Measurements from ENCODE around the gene SLC7A8.
A peak's percentile ranks its signal among the peaks of the same experiment; 100 is the strongest.
"Not testable (repeated sequence)": the region's sequence is repeated elsewhere in the genome, so short reads cannot be mapped to it uniquely, and the experiment has no call there.

Gene SLC7A8

DNA sequence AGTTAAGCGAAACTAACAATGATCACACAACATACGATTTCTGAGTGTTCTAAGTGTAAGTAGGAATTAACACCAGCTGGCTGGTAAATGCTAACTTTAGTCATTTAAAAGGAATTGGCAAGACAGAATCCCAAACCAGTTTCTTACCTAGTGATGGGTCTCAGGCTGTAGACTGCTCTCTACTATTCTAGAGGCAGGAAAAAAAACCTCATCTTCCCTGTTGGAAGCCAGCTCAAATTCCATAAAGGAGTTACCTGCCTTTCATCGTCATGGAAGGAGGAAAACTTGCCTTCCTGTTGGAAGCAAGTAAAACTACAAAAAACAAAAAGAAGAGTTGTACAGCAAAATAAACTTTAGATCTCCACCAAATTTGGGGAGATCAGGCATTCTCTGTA lies 23.7 kb upstream of the SLC7A8 start:
- no peaks in the 10 kb centered on the region for H3K36me3 ChIP-seq (ENCODE audit: control insufficient read depth, insufficient read depth, low read length)
- peak overlapping the region; percentile 51 for H3K4me3 ChIP-seq (ENCODE audit: low read depth, low read length)
- peak overlapping the region; percentile 81 for H3K27ac ChIP-seq (ENCODE audit: low read depth, low read length)
- H3K4me1 ChIP-seq (ENCODE audit: control insufficient read depth, insufficient read depth, low read length) = peaks cover 25% of the 10 kb centered on the region
- no peaks in the 10 kb centered on the region for H3K27me3 ChIP-seq (ENCODE audit: control insufficient read depth, insufficient read depth, low read length)
- H3K9me3 ChIP-seq (ENCODE audit: control insufficient read depth, insufficient read depth, low read length) = no peaks in the 10 kb centered on the region
- H3K9ac ChIP-seq (ENCODE audit: low read depth, low read length) = peak overlapping the region; percentile 37

DNA sequence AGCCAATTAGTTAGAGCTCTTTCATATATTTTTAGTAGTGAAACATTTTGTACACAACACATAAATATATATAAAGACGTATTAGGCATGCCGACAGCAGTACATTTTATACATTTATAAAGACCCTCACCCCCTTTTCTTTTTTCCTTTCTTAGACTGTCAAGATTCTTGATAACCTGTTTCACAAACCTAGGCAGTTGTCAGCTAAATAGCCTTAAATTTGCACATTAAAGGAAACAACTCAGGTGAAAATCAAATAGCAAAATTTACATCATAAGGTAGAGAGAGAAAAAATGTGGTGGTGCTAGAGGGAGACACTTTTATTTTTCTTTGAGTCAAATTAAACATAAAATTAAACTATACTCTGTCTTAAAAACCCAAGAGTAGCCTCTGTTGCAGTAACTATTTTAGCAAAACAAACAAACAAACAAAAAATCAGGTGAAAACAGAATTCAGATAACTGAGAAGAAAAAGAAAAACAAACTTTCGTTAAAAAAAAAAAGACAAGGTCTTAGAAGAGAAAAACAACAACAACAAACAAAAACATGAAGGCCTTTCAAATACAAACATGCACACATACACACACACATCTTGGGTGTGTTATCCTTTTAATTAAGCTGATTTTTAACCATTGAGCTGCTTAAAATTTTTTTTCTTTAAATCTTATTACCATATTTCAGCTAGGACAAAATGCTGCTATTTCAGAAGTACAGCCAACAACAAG lies 23.1 kb upstream of the SLC7A8 start:
- peak overlapping the region; percentile 81 for H3K27ac ChIP-seq (ENCODE audit: low read depth, low read length)
- no peaks in the 10 kb centered on the region for H3K9me3 ChIP-seq (ENCODE audit: control insufficient read depth, insufficient read depth, low read length)
- H3K36me3 ChIP-seq (ENCODE audit: control insufficient read depth, insufficient read depth, low read length) = no peaks in the 10 kb centered on the region
- no peaks in the 10 kb centered on the region for H3K27me3 ChIP-seq (ENCODE audit: control insufficient read depth, insufficient read depth, low read length)
- H3K4me1 ChIP-seq (ENCODE audit: control insufficient read depth, insufficient read depth, low read length) = peaks cover 25% of the 10 kb centered on the region
- peak overlapping the region; percentile 37 for H3K9ac ChIP-seq (ENCODE audit: low read depth, low read length)
- H3K4me3 ChIP-seq (ENCODE audit: low read depth, low read length) = peak overlapping the region; percentile 51

DNA sequence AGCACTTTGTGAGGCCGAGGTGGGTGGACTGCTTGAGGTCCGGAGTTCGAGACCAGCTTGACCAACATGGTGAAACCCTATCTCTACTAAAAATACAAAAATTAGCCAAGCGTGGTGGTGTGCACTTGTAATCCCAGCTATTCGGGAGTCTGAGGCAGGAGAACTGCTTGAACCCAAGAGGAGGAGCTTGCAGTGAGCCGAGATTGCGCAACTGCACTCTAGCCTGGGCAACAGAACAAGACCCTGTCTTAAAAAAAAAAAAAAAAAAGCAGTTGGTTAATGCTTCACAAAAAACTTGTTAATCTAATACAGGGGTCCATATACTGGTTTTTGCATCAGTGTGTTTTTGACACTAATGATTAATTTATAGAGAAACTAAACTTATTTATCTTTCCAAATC lies 18.5 kb upstream of the SLC7A8 start:
- no peaks in the 10 kb centered on the region for H3K27me3 ChIP-seq (ENCODE audit: control insufficient read depth, insufficient read depth, low read length)
- no peak overlapping the region for H3K9ac ChIP-seq (ENCODE audit: low read depth, low read length)
- H3K9me3 ChIP-seq (ENCODE audit: control insufficient read depth, insufficient read depth, low read length) = no peaks in the 10 kb centered on the region
- no peak overlapping the region for H3K4me3 ChIP-seq (ENCODE audit: low read depth, low read length)
- H3K27ac ChIP-seq (ENCODE audit: low read depth, low read length) = no peak overlapping the region
- H3K36me3 ChIP-seq (ENCODE audit: control insufficient read depth, insufficient read depth, low read length) = no peaks in the 10 kb centered on the region
- H3K4me1 ChIP-seq (ENCODE audit: control insufficient read depth, insufficient read depth, low read length) = peaks cover 24% of the 10 kb centered on the region

DNA sequence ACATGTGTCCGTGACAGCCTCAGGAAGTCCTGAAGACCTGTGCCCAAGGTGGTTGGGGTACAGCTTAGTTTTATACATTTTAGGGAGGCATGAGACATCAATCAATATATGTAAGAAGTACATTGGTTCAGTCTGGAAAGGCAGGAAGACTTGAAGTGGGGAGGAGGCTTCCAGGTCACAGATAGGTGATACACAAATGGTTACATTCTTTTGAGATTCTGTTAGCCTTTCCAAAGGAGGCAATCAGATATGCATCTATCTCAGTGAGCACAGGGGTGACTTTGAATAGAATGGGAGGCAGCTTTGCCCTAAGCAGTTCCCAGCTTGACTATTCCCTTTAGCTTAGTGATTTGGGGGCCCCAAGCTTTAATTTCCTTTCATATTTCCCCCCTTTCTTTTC lies 15.7 kb upstream of the SLC7A8 start:
- H3K9me3 ChIP-seq (ENCODE audit: control insufficient read depth, insufficient read depth, low read length); H3K27ac ChIP-seq (ENCODE audit: low read depth, low read length); H3K9ac ChIP-seq (ENCODE audit: low read depth, low read length); H3K27me3 ChIP-seq (ENCODE audit: control insufficient read depth, insufficient read depth, low read length); H3K4me3 ChIP-seq (ENCODE audit: low read depth, low read length); H3K36me3 ChIP-seq (ENCODE audit: control insufficient read depth, insufficient read depth, low read length): not testable (repeated sequence)
- peaks cover 14% of the 10 kb centered on the region for H3K4me1 ChIP-seq (ENCODE audit: control insufficient read depth, insufficient read depth, low read length)

DNA sequence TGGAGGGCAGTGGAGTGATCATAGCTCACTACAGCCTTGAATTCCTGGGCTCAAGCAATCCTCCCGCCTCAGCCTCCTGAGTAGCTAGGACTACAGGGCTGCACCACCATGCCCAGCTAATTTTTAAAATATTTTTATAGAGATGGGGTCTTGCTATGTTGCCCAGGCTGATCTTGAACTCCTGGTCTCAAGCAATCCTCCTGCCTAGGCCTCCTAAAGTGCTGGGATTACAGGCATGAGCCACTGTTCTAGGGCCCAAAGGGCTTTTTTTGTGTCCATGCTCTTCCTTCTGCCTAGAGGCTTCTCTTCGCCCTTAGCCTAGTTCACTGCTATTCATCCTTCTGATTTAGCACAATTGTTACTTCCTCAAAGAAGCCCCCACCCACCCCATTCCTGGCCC lies 13.0 kb upstream of the SLC7A8 start:
- H3K36me3 ChIP-seq (ENCODE audit: control insufficient read depth, insufficient read depth, low read length); H3K4me3 ChIP-seq (ENCODE audit: low read depth, low read length); H3K27ac ChIP-seq (ENCODE audit: low read depth, low read length); H3K9ac ChIP-seq (ENCODE audit: low read depth, low read length); H3K9me3 ChIP-seq (ENCODE audit: control insufficient read depth, insufficient read depth, low read length); H3K27me3 ChIP-seq (ENCODE audit: control insufficient read depth, insufficient read depth, low read length): not testable (repeated sequence)
- peaks cover 14% of the 10 kb centered on the region for H3K4me1 ChIP-seq (ENCODE audit: control insufficient read depth, insufficient read depth, low read length)

DNA sequence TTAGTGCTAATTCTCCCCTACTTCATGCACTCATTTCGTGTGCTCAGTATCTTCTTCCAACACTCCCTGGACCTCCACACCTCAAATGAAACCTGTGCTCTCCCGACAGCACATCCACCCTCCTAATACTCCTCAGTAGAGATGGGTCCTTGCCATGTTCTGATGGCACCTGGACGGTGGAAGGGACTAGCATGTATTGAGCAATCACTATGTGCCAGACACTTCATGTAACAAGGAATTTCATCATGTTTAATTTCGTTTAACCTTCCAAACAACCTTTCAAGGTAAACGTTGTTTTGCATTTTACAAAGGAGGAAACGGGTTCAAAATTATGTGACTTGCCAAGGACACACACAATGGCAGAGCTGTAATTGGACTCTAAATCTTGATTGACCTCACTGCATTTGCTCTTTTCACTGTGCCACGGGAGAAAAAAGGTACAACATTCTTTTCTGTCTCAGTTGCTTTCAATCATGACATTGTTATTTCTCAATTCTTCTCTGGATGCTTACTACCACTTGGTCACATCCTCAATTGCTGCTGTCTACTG lies 12.2 kb upstream of the SLC7A8 start:
- Histone ChIP-seq H3K4me1 (ENCODE audit: control insufficient read depth, insufficient read depth, low read length) (peaks cover 14% of the 10 kb centered on the region), H3K9ac (ENCODE audit: low read depth, low read length) (no peak overlapping the region), H3K4me3 (ENCODE audit: low read depth, low read length) (no peak overlapping the region), H3K27me3 (ENCODE audit: control insufficient read depth, insufficient read depth, low read length) (no peaks in the 10 kb centered on the region), H3K27ac (ENCODE audit: low read depth, low read length) (no peak overlapping the region), H3K36me3 (ENCODE audit: control insufficient read depth, insufficient read depth, low read length) (no peaks in the 10 kb centered on the region), H3K9me3 (ENCODE audit: control insufficient read depth, insufficient read depth, low read length) (no peaks in the 10 kb centered on the region)

DNA sequence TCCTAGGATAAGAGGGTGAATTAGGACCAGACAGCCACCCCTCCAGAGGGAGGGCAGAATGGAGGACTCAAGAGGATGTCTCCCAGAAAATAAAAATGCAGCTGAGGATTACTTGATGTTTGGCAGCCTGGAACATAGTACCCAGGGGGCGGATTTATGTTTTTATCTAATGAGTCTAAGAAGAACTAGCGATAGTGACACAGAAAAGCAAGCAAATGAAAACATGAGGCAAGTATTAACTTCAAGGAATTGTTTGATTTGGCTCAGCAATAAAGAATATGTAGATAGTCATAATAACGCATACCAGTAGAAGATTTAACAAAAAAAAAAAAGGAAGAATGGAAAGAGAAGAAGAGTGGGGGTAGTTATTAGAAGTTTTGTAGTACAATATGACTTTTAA lies 10.0 kb upstream of the SLC7A8 start:
- H3K27ac ChIP-seq (ENCODE audit: low read depth, low read length) = no peak overlapping the region
- H3K27me3 ChIP-seq (ENCODE audit: control insufficient read depth, insufficient read depth, low read length) = no peaks in the 10 kb centered on the region
- H3K9ac ChIP-seq (ENCODE audit: low read depth, low read length) = no peak overlapping the region
- peaks cover 3% of the 10 kb centered on the region; the same call in 1 of the 2 replicates for H3K4me1 ChIP-seq (ENCODE audit: control insufficient read depth, insufficient read depth, low read length)
- H3K9me3 ChIP-seq (ENCODE audit: control insufficient read depth, insufficient read depth, low read length) = no peaks in the 10 kb centered on the region
- no peaks in the 10 kb centered on the region for H3K36me3 ChIP-seq (ENCODE audit: control insufficient read depth, insufficient read depth, low read length)
- no peak overlapping the region for H3K4me3 ChIP-seq (ENCODE audit: low read depth, low read length)

DNA sequence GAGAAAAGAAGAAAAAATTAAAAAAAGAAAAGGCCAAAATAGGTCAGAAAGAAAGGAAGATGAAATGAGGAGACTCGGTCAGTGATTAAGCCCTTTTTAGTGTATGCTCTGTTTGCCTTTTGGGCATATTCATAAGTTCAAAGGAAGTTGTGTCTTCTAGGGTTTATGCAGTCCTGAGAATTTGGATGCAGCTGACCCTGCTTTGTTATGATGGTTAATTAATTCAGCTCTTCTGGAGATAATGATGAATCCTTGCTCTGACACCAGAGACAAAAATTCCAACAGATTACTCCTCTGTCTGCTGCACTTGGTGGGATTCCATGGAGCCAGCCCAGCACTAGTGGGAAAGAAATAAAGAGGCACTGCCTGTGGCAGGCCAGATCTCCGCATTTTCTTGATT lies 4.5 kb upstream of the SLC7A8 start:
- H3K4me3 ChIP-seq (ENCODE audit: low read depth, low read length) = no peak overlapping the region
- H3K4me1 ChIP-seq (ENCODE audit: control insufficient read depth, insufficient read depth, low read length) = peaks cover 12% of the 10 kb centered on the region; the same call in 1 of the 2 replicates
- no peaks in the 10 kb centered on the region for H3K36me3 ChIP-seq (ENCODE audit: control insufficient read depth, insufficient read depth, low read length)
- no peak overlapping the region for H3K9ac ChIP-seq (ENCODE audit: low read depth, low read length)
- no peaks in the 10 kb centered on the region for H3K9me3 ChIP-seq (ENCODE audit: control insufficient read depth, insufficient read depth, low read length)
- no peak overlapping the region for H3K27ac ChIP-seq (ENCODE audit: low read depth, low read length)
- H3K27me3 ChIP-seq (ENCODE audit: control insufficient read depth, insufficient read depth, low read length) = no peaks in the 10 kb centered on the region

DNA sequence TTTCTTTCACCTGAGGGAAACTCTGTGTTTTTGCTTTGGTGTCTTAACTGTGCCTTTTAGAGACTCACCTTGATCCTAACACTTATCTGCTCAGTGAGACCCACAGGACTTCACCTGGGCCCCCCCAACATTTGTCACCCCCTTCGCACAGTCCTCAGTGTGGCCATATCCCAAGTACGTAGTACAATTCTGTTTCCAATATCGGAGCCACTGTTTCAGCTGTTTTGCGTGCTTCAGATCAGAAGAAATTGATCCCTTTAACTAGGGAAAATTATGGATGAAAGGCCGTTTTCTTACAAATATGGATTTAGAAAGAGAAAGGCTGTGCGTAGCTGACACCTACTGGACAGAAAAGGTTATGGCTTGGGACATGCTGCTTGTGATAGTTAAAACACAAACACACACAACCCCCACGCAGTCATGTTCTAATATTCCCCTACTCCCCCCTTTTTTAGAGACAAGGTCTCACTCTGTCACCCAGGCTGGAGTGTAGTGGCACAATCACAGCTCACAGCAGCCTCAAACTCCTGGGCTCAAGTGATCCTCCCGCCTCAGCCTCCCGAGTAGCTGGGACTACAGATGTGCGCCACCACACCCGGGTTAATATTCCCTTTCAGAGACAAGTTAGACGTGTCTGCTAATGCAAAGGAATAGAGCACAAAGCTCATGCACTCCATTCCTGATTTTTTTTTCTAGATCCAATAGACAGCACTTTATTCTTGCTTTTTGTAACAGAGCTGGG lies 3.6 kb upstream of the SLC7A8 start:
- no peaks in the 10 kb centered on the region for H3K36me3 ChIP-seq (ENCODE audit: control insufficient read depth, insufficient read depth, low read length)
- H3K27me3 ChIP-seq (ENCODE audit: control insufficient read depth, insufficient read depth, low read length) = no peaks in the 10 kb centered on the region

DNA sequence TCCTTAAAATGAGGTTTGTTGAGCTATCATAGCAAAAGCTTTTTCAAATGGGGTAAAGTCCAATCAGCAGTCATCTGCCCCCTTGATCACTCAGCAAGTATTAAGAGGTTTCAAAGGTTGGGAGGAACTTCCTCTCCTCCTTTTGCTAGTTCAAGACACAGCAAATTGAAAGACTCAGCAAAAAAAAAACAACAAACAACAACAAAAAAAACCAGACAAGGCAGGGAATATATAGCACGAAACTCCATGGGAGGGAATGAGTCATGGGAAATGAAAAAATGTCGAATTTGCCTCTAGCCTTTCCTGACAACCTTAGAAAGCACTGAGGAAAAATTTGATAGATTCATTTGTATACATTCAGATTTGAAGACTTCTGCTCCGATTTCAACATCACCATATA lies 1.6 kb upstream of the SLC7A8 start:
- H3K9me3 ChIP-seq (ENCODE audit: control insufficient read depth, insufficient read depth, low read length) = no peaks in the 10 kb centered on the region
- no peaks in the 10 kb centered on the region for H3K27me3 ChIP-seq (ENCODE audit: control insufficient read depth, insufficient read depth, low read length)
- H3K36me3 ChIP-seq (ENCODE audit: control insufficient read depth, insufficient read depth, low read length) = no peaks in the 10 kb centered on the region
- no peak overlapping the region for H3K27ac ChIP-seq (ENCODE audit: low read depth, low read length)
- H3K9ac ChIP-seq (ENCODE audit: low read depth, low read length) = no peak overlapping the region
- no peak overlapping the region for H3K4me3 ChIP-seq (ENCODE audit: low read depth, low read length)
- peaks cover 22% of the 10 kb centered on the region for H3K4me1 ChIP-seq (ENCODE audit: control insufficient read depth, insufficient read depth, low read length)

More for the DNA sequence above, 3.6 kb upstream of the SLC7A8 start:
- Histone ChIP-seq H3K27ac (ENCODE audit: low read depth, low read length) (no peak overlapping the region), H3K4me3 (ENCODE audit: low read depth, low read length) (no peak overlapping the region), H3K9me3 (ENCODE audit: control insufficient read depth, insufficient read depth, low read length) (no peaks in the 10 kb centered on the region), H3K4me1 (ENCODE audit: control insufficient read depth, insufficient read depth, low read length) (peaks cover 12% of the 10 kb centered on the region; the same call in 1 of the 2 replicates), H3K9ac (ENCODE audit: low read depth, low read length) (no peak overlapping the region)

DNA sequence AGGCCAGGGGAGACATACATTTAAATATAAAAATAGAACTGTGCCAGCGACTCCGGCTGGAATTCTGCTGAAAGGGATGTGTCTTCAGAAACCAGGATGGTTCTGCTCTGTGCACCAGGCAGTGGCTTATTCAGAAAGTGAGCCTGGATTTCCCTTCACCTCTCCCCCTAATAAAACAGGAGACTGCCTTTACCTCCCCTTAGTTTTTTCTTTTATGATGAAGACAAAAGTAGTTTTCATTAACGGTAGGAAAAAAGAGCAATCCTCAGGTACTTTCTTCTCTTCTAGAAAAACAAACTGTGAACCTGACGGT lies 346 bp downstream of the SLC7A8 start:
- H3K27me3 ChIP-seq (ENCODE audit: control insufficient read depth, insufficient read depth, low read length) = no peaks in the 10 kb centered on the region
- no peaks in the 10 kb centered on the region for H3K36me3 ChIP-seq (ENCODE audit: control insufficient read depth, insufficient read depth, low read length)
- peaks cover 22% of the 10 kb centered on the region for H3K4me1 ChIP-seq (ENCODE audit: control insufficient read depth, insufficient read depth, low read length)
- no peaks in the 10 kb centered on the region for H3K9me3 ChIP-seq (ENCODE audit: control insufficient read depth, insufficient read depth, low read length)
- H3K9ac ChIP-seq (ENCODE audit: low read depth, low read length) = no peak overlapping the region
- peak overlapping the region; percentile 52 for H3K27ac ChIP-seq (ENCODE audit: low read depth, low read length)
- H3K4me3 ChIP-seq (ENCODE audit: low read depth, low read length) = peak overlapping the region; percentile 77

All from HUES48 (cell line).